Neural progenitor cell (in vitro differentiated cells): ENCODE data around the gene OXT. TPM values are rescaled to one million over a fixed set of nuclear protein-coding genes. Genes with fewer than 3 reads are reported as not detected.

Experiments
- DNase-seq: peaks from one replicate; pipeline ENCODE4 v3.0.0-alpha.2; 2016; ENCODE audit warnings: low spot score
- H2AFZ ChIP-seq: fragments of 200-600 bp; sonication (generic); replicated peaks from 2 replicates; pipeline ENCODE4 v1.6.1; 2016; ENCODE audit warnings: antibody characterized with exemption
- H3F3A ChIP-seq: fragments of 200-600 bp; sonication (generic); 2 replicates; pipeline ENCODE4 v1.6.1; 2016; ENCODE audit warnings: antibody characterized with exemption, low read depth
- H3K27ac ChIP-seq: fragments of 200-600 bp; sonication (generic); 2 replicates; pipeline ENCODE4 v1.5.1; 2016; ENCODE audit warnings: mild to moderate bottlenecking
- H3K27me3 ChIP-seq: fragments of 200-600 bp; sonication (generic); 2 replicates; pipeline ENCODE4 v1.6.1; 2016; ENCODE audit warnings: mild to moderate bottlenecking, moderate library complexity
- H3K36me3 ChIP-seq: fragments of 200-600 bp; sonication (generic); 2 replicates; pipeline ENCODE4 v1.5.1; 2016
- H3K4me1 ChIP-seq: fragments of 200-600 bp; sonication (generic); 2 replicates; pipeline ENCODE4 v1.6.1; 2016; ENCODE audit warnings: mixed run types
- H3K4me2 ChIP-seq: fragments of 200-600 bp; sonication (generic); 2 replicates; pipeline ENCODE4 v1.6.1; 2016
- H3K4me3 ChIP-seq: fragments of 200-600 bp; sonication (generic); 2 replicates; pipeline ENCODE4 v1.5.1; 2016
- H3K79me2 ChIP-seq: fragments of 200-600 bp; sonication (generic); 2 replicates; pipeline ENCODE4 v1.6.1; 2016; ENCODE audit warnings: low read depth
- H3K9ac ChIP-seq: fragments of 200-600 bp; sonication (generic); 2 replicates; pipeline ENCODE4 v1.6.1; 2016
- H3K9me3 ChIP-seq: fragments of 200-600 bp; sonication (generic); 2 replicates; pipeline ENCODE4 v1.5.1; 2016; ENCODE audit warnings: low read depth
- H4K20me1 ChIP-seq: fragments of 200-600 bp; sonication (generic); 2 replicates; pipeline ENCODE4 v1.6.1; 2016; ENCODE audit warnings: low read depth
- H3K27ac Mint-ChIP-seq: 3 replicates; pipeline ENCODE4 v1.8.0; 2021; ENCODE audit warnings: mixed read lengths
- H3K27me3 Mint-ChIP-seq: 2 replicates; pipeline ENCODE4 v1.8.0; 2022; ENCODE audit warnings: low read depth, mild to moderate bottlenecking, inconsistent platforms, moderate library complexity, mixed read lengths; ENCODE audit not compliant: insufficient read depth
- H3K36me3 Mint-ChIP-seq: 3 replicates; pipeline ENCODE4 v1.8.0; 2021; ENCODE audit warnings: mixed read lengths
- H3K4me1 Mint-ChIP-seq: 3 replicates; pipeline ENCODE4 v1.8.0; 2021; ENCODE audit warnings: mixed read lengths
- H3K4me3 Mint-ChIP-seq: 3 replicates; pipeline ENCODE4 v1.8.0; 2021; ENCODE audit warnings: mild to moderate bottlenecking, moderate library complexity, mixed read lengths
- H3K9me3 Mint-ChIP-seq: 3 replicates; pipeline ENCODE4 v1.8.0; 2020; ENCODE audit warnings: mixed read lengths
- CTCF ChIP-seq: fragments of 200-600 bp; sonication (generic); IDR thresholded peaks from 2 replicates; pipeline ENCODE4 v1.5.1; 2017; ENCODE audit warnings: antibody characterized with exemption, mild to moderate bottlenecking
- EZH2 ChIP-seq: fragments of 200-600 bp; sonication (generic); IDR thresholded peaks from 2 replicates; pipeline ENCODE4 v1.6.1; 2017; ENCODE audit warnings: antibody characterized with exemption, mild to moderate bottlenecking, moderate library complexity
- EZH2phosphoT487 ChIP-seq: fragments of 200-600 bp; sonication (generic); IDR thresholded peaks from 2 replicates; pipeline ENCODE4 v1.6.1; 2017; ENCODE audit warnings: antibody characterized with exemption
- total RNA-seq: library from RNA; depleted of rRNA; stranded (reverse); fragments of >200 nt; gene quantifications from 2 replicates; pipeline ENCODE4 v1.2.3, GENCODE V29; 2015; ENCODE audit warnings: low replicate concordance

Gene OXT
- total RNA-seq, 1 donor from 2014 or later: not detected

- Histone ChIP-seq H3K79me2 (no peaks in the 10 kb centered on the region), H3K4me3 (no peak overlapping the region), H3K27ac (no peak overlapping the region), H2AFZ (peak overlapping the region; percentile 40), H3F3A (no peaks in the 10 kb centered on the region), H4K20me1 (no peaks in the 10 kb centered on the region), H3K9ac (no peak overlapping the region), H3K4me1 (no peaks in the 10 kb centered on the region), H3K36me3 (no peaks in the 10 kb centered on the region), H3K9me3 (no peaks in the 10 kb centered on the region), H3K4me2 (no peak overlapping the region), H3K27me3 (peaks cover 38% of the 10 kb centered on the region)
- Mint-ChIP-seq H3K4me3 (peak overlapping the region; percentile 23), H3K4me1 (no peaks in the 10 kb centered on the region), H3K27me3 (peaks cover 4% of the 10 kb centered on the region), H3K9me3 (no peaks in the 10 kb centered on the region), H3K27ac (peak overlapping the region; percentile 42), H3K36me3 (no peaks in the 10 kb centered on the region)
- TF ChIP-seq CTCF (no peak), EZH2phosphoT487 (no peak), EZH2 (no peak)
- DNase-seq: no peak
Observed at GRCh38 chr20:3094848-3095629, 23.6 kb downstream of the OXT start.

GRCh38 chr20:3100480-3100879 is 29.1 kb downstream of the OXT start:
- Histone ChIP-seq H3K4me3 (no peak overlapping the region), H3K9ac (no peak overlapping the region), H3K4me2 (no peak overlapping the region), H3K4me1 (no peaks in the 10 kb centered on the region), H3K9me3 (no peaks in the 10 kb centered on the region), H3K36me3 (no peaks in the 10 kb centered on the region), H3F3A (peaks cover 4% of the 10 kb centered on the region), H3K27me3 (no peaks in the 10 kb centered on the region), H4K20me1 (no peaks in the 10 kb centered on the region), H2AFZ (no peak overlapping the region), H3K27ac (no peak overlapping the region), H3K79me2 (no peaks in the 10 kb centered on the region)
- H3K27me3 Mint-ChIP-seq: peaks cover 3% of the 10 kb centered on the region
- TF ChIP-seq EZH2phosphoT487 (no peak), EZH2 (no peak), CTCF (no peak)
- DNase-seq: no peak
- peaks cover 3% of the 10 kb centered on the region for H3K9me3 Mint-ChIP-seq
- H3K27ac Mint-ChIP-seq: no peak overlapping the region
- H3K36me3 Mint-ChIP-seq: no peaks in the 10 kb centered on the region
- no peak overlapping the region for H3K4me3 Mint-ChIP-seq
- H3K4me1 Mint-ChIP-seq: no peaks in the 10 kb centered on the region

GRCh38 chr20:3101251-3101650 is 29.8 kb downstream of the OXT start:
- DNase-seq: no peak
- Mint-ChIP-seq H3K36me3 (no peaks in the 10 kb centered on the region), H3K27me3 (peaks cover 3% of the 10 kb centered on the region), H3K4me1 (no peaks in the 10 kb centered on the region), H3K4me3 (no peak overlapping the region), H3K27ac (no peak overlapping the region), H3K9me3 (peaks cover 3% of the 10 kb centered on the region)
- Histone ChIP-seq H3K9me3 (no peaks in the 10 kb centered on the region), H4K20me1 (no peaks in the 10 kb centered on the region), H3K4me3 (no peak overlapping the region), H3K27ac (no peak overlapping the region), H3K79me2 (no peaks in the 10 kb centered on the region), H3F3A (peaks cover 10% of the 10 kb centered on the region), H3K4me1 (peaks cover 3% of the 10 kb centered on the region), H2AFZ (no peak overlapping the region), H3K9ac (no peak overlapping the region), H3K36me3 (no peaks in the 10 kb centered on the region), H3K27me3 (no peaks in the 10 kb centered on the region), H3K4me2 (no peak overlapping the region)
- no peak for TF ChIP-seq EZH2phosphoT487
- TF ChIP-seq CTCF: no peak
- no peak for TF ChIP-seq EZH2
